GM19240 (cell line): ENCODE results near the gene ISM1.
A peak's percentile ranks its signal among the peaks of the same experiment; 100 is the strongest.
"Not testable (repeated sequence)": the region's sequence is repeated elsewhere in the genome, so short reads cannot be mapped to it uniquely, and the experiment has no call there.

ENCODE experiments used
- DNase-seq: peaks from one replicate; pipeline ENCODE4 v3.0.0; 2011; ENCODE audit warnings: low spot score; ENCODE audit not compliant: insufficient read length

Gene ISM1

DNA sequence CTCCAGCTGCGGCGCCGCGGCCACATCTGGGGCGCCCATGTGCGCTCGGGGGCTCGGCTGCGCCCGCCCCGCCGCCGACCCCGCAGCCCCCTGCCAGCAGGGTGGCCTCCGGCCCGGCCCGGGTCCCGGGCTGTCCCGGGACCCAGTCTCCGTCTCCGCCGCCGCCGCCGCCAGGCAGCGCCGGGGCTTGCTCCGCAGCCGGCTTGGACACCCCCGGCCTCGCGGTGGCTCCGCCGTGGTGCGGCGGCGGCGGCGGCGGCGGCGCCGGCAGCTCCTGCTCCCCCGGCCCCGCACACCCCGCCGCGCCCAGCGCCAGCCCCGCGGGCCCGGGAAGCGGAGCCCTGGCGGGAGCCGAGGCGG is 219 bp downstream of the ISM1 start:
- DNase-seq = no peak

DNA sequence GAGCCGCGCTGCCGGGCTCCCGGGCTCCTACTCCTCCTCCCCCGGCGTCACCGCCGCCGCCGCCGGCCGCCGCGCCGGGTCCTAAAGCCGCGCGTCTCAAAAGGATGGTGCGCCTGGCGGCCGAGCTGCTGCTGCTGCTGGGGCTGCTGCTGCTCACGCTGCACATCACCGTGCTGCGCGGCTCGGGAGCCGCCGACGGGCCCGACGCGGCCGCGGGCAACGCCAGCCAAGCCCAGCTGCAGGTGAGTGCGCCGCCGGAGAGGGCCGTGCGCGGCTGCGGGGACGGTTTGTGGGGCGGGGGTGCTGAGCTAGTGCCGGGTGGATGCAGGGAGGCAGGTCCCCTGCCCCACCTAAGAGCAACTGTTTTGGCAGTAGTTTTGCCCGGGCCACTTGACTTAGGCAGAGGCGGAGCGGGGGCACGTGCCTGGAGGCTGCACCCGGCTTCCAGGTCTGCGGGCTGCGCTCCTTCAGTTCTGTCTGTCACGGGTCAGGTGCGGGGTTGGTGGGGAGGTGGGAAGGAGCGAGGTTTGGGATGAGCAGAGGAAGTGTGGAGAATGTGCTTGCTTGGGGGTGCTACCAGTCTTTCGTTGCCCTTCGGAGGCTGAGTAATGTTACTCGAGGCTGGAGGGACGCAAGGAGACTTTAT is 722 bp downstream of the ISM1 start:
- peak; percentile 39 for DNase-seq

DNA sequence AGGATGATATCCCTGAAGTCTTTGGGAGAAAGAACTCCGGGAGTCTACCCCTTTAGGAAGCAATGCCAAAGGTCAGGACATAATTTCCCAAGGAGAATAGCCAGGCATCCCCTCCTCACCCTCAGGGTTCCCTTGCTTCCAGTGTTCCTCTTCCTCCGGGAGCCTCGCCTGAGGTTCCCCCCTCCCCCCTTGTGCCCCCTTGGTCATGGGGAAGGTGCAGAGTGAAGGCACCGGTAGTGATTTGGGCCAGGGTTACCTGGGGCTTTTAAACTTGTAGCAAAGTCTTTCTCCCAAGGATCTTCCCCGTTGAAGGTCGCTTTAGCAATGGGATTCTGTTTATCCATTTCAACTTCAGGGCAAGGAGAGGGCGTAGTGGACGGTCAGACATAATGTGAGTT is 1.2 kb downstream of the ISM1 start:
- DNase-seq = no peak

DNA sequence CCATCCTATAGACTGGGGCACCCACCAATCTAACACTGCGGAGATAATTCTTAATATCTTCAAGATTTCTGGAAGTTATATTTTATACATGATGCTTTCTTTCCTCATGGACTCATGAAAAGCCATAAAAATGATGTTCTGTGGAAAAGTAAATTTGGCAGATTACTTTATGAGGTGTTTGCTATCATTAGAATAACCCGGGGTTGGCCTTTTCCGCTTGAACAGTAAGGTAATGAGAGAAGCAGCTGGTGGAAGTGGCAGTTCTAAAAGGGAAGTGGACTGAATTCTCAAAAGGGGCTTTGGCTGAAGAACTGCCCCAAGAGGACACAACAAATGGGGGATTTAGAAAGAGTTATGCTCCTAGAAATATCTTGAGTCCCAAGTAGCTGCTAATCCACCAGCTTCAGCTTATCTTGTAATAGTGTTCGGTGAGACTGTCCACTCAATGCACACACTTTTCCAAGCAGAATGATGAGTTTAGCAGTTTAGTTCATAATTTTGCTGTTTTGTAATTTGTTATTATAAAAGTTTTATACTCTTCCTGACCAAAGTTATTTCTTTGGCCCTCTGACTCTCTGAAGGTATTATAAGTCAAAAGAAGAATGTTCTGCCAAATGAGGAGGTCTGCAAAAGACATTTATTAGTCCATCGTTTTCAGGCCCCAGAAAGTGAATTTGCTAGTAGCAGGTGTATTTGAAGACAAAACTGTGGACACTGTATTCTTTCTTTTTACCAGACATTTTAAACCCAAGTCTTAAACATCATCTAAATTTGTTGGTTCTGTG is 2.9 kb downstream of the ISM1 start:
- no peak for DNase-seq

DNA sequence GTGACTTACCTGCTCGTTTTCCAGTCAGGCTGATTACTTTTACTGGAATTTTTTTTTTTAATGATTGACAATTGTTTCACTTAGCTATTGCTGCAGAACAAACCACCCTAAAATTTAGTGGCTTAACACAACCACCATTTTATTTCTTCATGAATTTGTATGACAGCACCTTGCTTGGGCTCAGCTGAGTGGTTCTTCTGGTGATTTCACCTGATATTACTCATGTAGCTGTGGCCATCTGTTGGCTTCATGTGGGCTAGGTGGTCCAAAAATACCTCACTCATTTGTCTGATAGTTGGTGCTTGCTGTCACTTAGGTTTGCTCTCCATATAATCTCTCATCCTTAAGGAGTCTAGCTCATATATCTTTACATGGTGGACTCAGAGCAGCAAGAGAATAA is 5.3 kb downstream of the ISM1 start:
- DNase-seq = no peak

DNA sequence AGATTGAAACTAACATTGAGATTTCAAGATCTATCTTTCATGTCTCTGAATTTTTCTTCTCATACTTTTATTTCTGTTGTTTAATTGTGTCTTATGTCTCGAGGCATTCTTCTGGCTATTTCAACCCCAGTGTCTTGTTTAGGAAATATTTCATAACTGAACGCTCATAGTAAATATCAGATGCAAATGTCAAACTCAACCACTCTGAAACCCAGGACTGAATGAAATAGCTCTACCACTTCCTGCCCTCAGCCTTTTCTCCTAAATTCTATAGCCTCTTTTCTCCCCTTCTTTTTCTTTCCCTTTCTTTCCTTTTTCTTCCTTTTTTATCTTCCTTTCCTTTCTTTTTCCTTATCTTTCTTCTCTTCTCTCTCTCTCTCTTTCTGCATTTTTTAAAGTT is 7.7 kb downstream of the ISM1 start:
- no peak for DNase-seq

DNA sequence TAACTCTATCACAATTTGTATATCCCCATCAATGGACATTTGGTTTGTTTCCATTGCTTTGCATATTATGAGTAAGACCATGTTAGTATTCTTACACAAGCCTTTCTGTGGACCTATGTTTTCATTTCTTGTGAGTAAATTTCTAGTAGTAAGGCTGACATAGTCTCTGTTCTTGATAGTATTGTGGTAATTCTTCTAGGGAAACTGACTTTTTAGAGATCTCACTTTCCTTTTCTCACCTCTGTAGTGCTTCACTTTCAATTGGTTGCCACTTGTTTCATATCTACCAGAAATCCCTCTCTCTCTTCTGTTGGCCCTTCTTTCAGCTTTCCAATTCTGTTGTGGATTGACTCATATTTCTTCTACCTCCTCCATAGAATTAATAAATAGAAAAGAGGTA is 8.5 kb downstream of the ISM1 start:
- no peak for DNase-seq

DNA sequence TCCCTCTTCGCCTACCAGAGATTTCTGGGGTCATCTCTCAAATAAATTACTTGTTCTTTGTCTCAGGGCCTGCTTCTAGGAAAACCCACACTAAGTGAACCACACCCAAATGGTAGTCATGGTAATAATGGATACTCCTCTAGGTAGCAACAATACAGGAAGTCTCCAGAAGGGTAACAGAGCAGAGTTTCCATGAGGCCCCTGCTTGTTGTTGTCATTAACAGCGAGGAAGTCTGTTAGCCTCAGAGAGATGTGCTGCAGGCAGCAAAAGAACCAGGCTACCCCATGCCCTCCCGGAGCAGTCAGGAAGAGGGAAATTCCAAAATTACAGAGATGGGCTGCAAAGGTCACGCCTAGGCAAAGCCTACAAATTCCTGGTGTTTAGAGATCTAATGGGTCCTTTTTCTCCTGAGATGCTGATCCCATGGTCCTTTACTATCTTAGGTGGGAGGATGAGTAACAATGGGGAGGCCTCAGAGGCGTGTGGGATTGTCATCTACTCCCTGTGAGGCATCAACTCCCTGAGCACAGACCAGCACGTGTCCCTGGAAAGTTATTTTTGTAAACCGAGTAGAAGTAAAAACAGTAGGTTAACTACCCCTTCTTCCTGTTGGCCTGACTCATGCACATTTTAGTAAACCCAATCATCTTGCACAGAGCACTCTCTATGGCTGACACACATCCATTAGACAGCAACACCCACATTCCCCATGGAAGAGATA is 10.1 kb downstream of the ISM1 start:
- DNase-seq = no peak

DNA sequence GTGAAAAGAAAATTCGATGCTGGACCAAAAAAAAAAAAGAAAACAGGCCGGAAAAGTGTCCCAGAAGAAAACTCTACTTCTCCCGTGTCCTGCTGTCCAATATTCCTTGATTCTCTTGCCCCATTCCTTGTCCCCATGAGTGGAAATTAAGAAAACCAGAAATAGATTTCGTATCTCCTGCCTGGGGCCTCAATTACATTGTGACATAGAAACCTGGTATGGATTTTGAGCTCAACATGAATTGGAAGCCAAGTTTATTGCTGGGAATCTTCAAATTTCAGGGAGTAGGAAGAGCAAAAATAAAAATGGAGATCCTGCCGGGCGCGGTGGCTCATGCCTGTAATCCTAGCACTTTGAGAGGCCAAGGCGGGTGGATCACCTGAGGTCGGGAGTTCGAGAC is 11.9 kb downstream of the ISM1 start:
- DNase-seq = no peak

DNA sequence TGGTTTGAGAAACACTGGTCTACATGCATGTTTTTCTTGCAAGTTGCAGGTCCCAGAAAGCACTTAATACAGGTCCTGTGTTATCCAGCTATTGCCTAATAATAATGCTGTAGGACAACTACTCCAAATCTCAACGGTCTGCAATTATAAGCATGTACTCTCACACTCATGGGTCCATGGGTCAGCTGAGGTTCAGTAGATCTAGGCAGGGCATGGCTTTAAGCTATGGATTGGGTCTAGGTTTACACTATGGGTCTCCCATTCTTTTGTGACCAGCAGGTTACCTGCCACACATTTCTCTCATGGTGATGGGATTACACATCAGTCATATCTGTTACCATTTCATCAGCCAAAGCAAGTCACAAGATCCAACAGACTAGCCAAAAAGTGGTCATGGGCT is 13.9 kb downstream of the ISM1 start:
- no peak for DNase-seq

DNA sequence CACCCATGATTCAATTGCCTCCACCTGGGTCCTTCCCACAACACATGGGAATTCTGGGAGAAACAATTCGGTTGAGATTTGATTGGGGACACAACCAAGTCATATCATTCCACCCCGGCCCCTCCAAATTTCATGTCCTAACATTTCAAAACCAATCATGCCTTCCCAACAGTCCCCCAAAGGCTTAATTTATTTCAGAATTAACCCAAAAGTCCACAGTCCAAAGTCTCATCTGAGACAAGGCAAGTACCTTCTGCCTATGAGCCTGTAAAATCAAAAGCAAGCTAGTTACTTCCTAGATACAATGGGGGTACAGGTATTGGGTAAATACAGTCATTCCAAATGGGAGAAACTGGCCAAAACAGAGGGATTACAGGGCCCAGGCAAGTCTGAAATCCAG is 15.3 kb downstream of the ISM1 start:
- not testable (repeated sequence) for DNase-seq

DNA sequence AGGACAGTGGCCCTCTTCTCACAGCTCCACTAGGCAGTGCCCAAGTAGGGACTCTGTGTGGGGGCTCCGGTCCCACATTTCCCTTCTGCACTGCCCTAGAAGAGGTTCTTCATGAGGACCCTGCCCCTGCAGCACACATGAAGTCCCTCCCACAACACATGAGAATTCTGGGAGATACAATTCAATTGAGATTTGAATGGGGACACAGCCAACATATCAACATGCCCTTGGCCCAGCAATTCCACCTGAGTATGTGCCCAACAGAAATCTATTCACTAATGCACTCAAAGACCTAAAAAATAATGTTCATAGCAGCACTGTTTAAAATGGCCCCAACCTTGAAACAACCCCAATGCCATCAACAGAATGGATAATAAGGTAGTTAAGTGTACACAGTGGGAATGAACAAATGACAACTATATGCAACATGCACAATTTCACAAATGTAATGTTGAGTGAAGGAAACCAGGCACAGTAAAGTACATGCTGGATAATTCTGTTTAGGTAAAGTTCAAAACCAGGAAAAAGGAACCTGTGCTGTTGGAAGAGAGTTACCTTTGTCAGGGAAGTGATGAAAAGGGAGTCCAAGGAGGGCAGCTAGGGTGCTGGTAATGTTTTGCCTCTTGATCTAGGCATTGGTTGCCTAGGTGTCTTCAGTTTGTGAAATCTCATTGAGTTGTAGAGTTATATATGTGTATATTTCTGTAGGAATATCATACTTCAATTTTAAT is 16.1 kb downstream of the ISM1 start:
- no peak for DNase-seq

DNA sequence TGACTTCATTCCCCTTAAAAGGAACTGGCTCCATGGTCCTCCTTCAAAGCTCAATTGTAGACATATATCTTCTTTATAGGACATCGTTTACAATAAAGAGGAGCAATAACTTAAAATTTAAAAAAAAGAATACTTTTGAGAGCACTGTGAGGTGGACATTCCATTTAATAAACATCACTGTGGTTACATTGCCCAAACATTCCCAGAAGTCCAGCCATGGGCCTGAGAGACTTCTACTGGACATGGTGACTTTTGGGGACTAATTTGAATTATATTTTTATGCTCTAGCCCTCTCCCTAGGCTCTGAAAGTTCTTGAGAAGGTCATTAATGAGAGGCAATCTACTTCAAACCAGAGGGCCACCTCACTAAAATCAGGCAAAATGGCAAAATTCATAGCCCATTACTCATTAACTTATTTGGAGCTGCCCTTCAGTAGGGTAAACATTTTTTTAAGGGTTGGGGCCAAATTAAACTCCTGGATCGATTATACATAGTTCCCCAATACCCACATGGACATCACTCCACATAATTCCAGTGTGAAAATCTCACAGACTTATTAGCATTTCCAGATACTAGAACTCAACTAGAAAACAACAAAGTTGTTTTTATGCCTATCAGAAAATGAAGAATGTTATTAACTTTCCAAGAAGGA is 17.1 kb downstream of the ISM1 start:
- no peak for DNase-seq

DNA sequence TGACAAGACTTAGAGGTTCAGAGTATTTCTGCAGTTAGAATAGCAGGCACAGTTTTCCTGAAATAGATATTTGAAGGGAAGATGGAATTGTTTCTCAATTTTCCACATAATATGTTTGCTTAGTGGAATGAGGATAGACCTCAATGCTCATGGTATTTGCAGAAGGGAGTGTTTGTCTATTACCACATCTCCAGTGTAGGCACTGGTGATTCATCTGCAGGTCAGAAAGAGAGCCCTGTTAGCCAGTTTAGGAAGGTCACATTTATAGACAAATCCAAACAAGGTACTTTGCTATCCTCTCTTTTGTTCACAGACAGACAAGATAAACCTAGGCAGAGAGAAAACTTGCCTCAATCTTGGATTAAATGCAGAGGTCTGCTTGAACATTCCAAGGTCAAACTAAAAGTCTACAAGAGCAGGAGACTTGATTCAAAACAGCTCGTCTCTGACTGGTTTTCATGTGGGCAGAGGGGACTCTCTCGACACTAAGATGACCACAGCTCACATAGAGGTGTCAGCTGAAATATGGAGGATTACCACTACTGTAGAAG is 22.8 kb downstream of the ISM1 start:
- no peak for DNase-seq

DNA sequence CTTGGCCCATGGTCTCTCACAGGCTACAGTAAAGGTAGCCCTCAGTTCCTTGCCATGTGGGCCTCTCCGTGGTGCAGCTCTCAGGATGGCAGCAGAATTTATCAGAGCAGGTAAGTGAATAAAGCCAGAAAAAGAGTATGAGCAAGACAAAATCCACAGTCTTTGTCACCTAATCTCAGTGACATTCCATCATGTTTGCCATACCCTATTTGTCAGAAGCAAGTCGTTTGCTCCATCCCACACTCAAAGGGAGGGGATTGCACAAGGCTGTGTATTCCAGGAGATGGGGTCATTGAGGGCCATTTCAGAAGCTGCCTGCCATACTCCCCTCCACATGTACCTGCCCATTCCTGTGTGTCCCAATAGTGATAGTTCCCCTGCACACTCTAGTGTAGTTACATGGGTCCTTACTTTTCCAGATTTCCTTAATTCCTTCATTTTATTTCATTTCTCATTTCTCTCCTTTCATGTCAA is 24.2 kb downstream of the ISM1 start:
- DNase-seq = no peak

DNA sequence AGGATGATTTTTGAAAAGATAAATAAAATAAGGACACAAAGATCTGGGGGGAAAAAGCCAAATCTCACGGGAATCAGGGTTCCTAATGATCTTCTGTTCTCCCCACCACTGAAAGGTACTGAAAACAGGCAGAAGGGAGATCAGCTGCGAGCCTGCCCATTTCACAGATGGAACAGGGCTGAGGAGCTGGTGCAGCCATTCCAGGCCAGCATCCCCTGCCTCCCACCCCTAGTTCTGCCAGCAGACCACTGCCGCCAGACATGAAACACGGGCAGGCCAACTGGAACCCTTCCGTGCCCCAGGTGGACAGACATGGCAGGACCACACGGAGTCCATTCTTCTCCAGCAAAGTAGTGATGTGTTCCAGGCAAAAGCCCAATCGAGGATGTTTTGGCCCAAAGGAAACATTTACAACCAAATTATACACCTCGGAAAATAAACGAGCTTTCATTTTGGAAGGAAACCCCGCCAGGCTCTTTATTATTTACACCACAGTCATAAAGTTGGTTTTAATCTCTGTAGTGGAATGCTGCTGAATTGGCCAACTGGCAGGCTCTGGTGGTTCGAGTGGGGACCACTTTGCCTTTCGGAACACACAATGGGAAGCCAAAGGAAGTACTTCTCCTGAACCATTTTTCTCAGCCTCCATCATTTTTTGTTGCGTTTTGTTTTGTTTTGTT is 28.2 kb downstream of the ISM1 start:
- no peak for DNase-seq

DNA sequence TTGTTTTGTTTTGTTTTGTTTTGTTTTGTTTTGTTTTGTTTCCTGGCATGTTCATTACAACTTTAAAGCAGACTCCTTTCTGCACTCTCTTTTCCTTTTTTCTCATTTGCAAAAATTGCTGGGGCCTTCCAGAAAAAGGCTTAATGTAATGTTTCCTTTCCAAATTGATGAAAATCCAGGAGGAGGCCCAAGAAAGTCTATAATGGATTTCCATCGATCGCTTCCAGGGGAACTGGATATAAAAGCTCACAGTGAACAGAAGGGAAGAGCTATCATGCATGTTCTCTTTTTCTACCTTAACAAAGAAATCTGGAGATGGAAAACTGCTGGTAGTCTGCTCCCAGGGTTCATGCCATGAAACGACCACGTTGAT is 28.7 kb downstream of the ISM1 start:
- DNase-seq = no peak

DNA sequence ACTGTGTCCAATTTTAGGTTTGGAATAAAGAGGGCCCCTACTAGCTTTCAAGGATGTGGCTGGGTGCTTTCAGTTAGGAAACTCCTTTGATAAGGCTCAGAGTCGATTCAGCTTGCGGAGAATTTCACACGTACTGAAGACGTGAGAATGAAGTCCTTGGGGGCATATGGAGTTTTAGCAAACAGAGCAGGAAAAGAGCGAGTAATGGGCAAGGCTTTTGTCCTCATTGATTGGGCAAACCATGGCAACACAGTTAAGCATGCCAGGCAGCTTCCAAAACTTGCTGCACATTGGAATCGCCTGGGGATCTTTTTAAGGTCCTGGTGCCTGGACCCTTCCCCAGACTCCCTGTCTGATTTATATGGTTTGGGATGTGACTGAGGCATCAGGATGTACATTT is 29.2 kb downstream of the ISM1 start:
- DNase-seq = no peak

DNA sequence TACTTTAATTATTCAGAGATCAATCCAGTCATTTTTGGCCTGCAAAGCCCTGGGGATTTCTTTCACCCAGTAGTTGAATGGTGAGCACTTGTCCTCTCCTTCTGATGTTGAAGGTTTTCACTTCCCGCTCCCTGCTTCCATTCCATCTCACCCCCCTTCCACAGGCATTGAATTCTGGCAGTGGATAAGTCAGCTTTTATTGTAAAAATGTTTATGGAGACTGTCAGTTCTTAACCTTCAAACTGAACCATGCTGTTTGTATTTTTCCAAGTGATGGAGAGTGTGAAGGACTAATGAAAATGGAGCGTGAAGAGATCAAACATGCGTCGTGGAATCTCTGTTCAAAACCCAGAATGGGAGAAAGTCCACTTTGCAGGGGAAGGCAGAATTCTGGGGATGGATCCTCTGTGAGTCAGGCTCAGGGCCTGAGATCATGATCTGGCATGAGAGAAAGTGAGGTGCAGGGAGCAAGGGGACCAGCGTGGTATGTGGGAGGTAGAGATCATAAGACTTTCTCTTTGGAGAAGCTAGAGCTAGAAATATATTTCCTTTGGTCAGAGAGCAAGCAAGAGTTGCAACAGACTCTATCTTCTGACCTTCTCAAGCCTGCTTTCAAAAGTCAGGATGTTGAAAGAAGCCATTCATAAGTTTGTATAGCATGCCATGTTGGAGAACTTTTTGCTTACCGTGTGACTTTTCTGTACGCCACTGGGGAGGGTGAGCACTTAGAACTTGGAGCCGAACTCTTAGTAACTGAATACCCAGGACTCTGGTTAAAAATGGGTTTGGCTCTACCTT is 30.2 kb downstream of the ISM1 start:
- DNase-seq = no peak

DNA sequence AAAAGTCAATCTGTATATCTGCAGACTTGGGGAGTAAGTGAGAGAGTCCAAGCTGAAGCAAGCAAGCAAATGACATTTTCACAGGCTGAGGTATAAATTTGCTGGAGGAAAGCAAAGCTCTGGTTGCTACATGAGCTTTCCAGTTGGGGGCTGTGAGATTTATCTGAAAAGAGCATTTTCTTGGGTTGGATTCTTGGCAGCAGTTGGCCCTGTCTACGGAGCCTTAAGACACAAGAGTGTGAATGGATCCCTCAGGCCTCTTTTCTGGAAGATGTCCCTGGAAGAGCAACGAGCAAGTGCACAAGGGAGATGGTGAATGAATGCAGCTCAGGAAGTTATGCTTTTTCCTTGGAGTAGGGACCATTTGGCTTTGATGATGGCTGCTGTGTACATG is 30.8 kb downstream of the ISM1 start:
- DNase-seq = no peak
